Measurements from ENCODE around the gene COX14. TPM values are rescaled to one million over a fixed set of nuclear protein-coding genes. Genes with fewer than 3 reads are reported as not detected.
"Not testable (repeated sequence)": the region's sequence is repeated elsewhere in the genome, so short reads cannot be mapped to it uniquely, and the experiment has no call there.

Gene COX14
- total RNA-seq, 1 donor from 2014 or later, result 19.8 TPM

- H3K9me3 ChIP-seq, result no peaks in the 10 kb centered on the region
- H3K27me3 ChIP-seq, result no peaks in the 10 kb centered on the region
- DNase-seq (ENCODE audit: low spot score in 2 of 2), result no peak
- H3K4me1 ChIP-seq, result peaks cover 3 to 9% of the 10 kb centered on the region in 2 donors
- intact Hi-C loops (cut with DNase I), result no loop called here
- H3K27ac ChIP-seq, result peak overlapping the region in 1 of 2 donors; percentile 10
- no peak overlapping the region for H3K4me3 ChIP-seq
- H3K36me3 ChIP-seq, result no peaks in the 10 kb centered on the region
- TF ChIP-seq CTCF (IDR thresholded peaks at IDR 0.05), result no peak
Observed at GRCh38 chr12:50081096-50081808, 30.8 kb upstream of the COX14 start.

- DNase-seq (ENCODE audit: low spot score in 2 of 2), result no peak
- Histone ChIP-seq H3K27me3 (no peaks in the 10 kb centered on the region), H3K4me1 (peaks cover 3 to 9% of the 10 kb centered on the region in 2 donors), H3K27ac (peak overlapping the region in 1 of 2 donors; percentile 98), H3K9me3 (no peaks in the 10 kb centered on the region), H3K36me3 (peaks cover 3 to 12% of the 10 kb centered on the region in 2 donors), H3K4me3 (no peak overlapping the region)
- intact Hi-C loops (cut with DNase I), result no loop called here
- TF ChIP-seq CTCF (IDR thresholded peaks at IDR 0.05), result no peak
Observed at GRCh38 chr12:50082644-50083043, 29.4 kb upstream of the COX14 start.

GRCh38 chr12:50083301-50083700, 28.7 kb upstream of the COX14 start:
- DNase-seq (ENCODE audit: low spot score in 2 of 2), result no peak
- intact Hi-C loops (cut with DNase I), result no loop called here

GRCh38 chr12:50084409-50084774, 27.6 kb upstream of the COX14 start:
- not testable (repeated sequence) for H3K4me1 ChIP-seq; H3K9me3 ChIP-seq; H3K27me3 ChIP-seq; DNase-seq (ENCODE audit: low spot score in 2 of 2)
- H3K36me3 ChIP-seq, result peaks cover 7 to 29% of the 10 kb centered on the region in 2 donors
- peak overlapping the region; percentile 97 to 98 for H3K27ac ChIP-seq
- H3K4me3 ChIP-seq, result peak overlapping the region; percentile 83 to 85
- intact Hi-C loops (cut with DNase I), result loop anchor here (2.0 kb wide), 1 partner anchor 316 kb away; the partner anchor contains the start of gene LARP4

More at GRCh38 chr12:50083301-50083700, 28.7 kb upstream of the COX14 start:
- Histone ChIP-seq H3K4me1 (peaks cover 3 to 9% of the 10 kb centered on the region in 2 donors), H3K4me3 (no peak overlapping the region), H3K27me3 (no peaks in the 10 kb centered on the region), H3K36me3 (peaks cover 3 to 18% of the 10 kb centered on the region in 2 donors), H3K9me3 (no peaks in the 10 kb centered on the region), H3K27ac (peak overlapping the region in 1 of 2 donors; percentile 98)
- no peak for TF ChIP-seq CTCF (IDR thresholded peaks at IDR 0.05)

GRCh38 chr12:50084775-50085614, 27.0 kb upstream of the COX14 start, which contains the start of gene SMARCD1:
Gene SMARCD1, plus strand, starts transcription at chr12:50085342. Its CDS starts 28 bp downstream, at chr12:50085370.
- Histone ChIP-seq H3K27me3 (no peaks in the 10 kb centered on the region), H3K36me3 (peaks cover 13 to 35% of the 10 kb centered on the region in 2 donors), H3K4me1 (peaks cover 3 to 9% of the 10 kb centered on the region in 2 donors), H3K9me3 (no peaks in the 10 kb centered on the region), H3K4me3 (peak within 1 kb of the TSS; percentile 83 to 85), H3K27ac (peak within 1 kb of the TSS; percentile 97 to 98)
- intact Hi-C loops (cut with DNase I), result loop anchor here (1.0 to 2.0 kb wide), 3 partner anchors 27 to 316 kb away; partner anchors contain the start of genes CERS5, COX14 and LARP4
- peak; percentile 66 to 94 for DNase-seq (ENCODE audit: low spot score in 2 of 2)
- TF ChIP-seq CTCF (IDR thresholded peaks at IDR 0.05), result peak in 2 of 3 experiments; percentile 49 to 62

All from ascending aorta (tissue), 2 donors.